CD4-positive, alpha-beta T cell treated with Interleukin-17A for 1 hour (primary cell): ENCODE data around the gene KLHL41.

Experiments used
- DNase-seq: peaks from one replicate; pipeline ENCODE4 v3.0.0-alpha.2; 2020

Gene KLHL41

GRCh38 chr2:169509298-169509885 is at the start of gene KLHL41:
Gene KLHL41, plus strand, starts transcription at chr2:169509702. Its CDS starts 77 bp downstream, at chr2:169509779.
- DNase-seq: no peak

DNA sequence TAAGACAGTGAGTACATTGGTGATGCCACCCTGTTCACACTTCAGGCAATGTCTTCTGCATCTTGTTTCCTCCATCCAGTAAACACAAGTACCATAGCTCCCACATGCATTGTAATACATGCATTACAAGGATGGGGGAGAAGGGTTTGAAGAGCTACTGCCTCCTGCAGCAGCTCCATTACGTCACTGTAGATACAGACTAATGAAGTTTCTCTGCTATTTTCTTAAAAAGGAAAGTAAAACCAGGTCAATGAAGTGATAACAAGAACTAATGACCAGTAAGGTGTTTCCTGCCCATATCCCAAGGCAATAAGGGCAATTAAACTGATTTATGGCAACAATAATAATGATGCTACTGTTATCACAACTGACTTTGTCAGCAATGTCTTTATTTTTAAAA is 48.4 kb upstream of the KLHL41 start:
- DNase-seq: no peak

DNA sequence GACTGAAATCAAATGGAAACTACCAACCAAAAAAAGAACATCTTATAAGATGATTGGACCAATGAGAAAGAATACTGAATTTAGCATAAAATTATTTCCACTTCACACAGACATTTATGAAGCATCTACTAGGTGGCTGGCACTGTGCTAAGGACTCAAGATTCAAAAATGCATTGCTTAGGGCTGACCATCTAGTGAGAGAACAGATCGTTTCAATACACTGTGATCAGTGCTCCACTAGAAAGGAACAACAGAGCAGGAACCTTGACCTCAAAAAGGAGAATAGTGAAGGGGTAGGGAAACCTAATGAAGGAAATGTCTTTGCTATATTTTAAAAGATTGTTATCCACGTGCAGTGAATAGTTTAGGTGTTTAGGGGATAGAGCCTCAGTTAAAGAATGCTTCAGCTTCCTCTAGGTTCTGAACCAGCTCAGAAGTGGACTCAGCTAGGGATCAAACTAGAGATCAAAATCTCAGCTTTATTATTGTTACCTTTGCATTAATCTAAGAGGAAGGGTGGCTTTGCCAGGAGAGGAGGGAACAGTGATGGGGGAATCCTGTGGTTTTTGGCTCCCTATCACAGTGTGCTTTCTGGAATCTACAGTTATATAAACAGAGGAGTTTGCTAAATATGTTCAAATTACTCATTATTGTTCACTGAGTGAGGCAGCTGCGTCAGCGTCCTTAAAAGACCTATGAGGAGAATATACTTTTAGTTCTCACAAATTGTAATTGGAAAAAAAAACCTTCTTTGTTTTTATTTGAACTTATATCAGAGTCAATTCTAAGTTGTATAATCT is 46.4 kb upstream of the KLHL41 start:
- DNase-seq: no peak

DNA sequence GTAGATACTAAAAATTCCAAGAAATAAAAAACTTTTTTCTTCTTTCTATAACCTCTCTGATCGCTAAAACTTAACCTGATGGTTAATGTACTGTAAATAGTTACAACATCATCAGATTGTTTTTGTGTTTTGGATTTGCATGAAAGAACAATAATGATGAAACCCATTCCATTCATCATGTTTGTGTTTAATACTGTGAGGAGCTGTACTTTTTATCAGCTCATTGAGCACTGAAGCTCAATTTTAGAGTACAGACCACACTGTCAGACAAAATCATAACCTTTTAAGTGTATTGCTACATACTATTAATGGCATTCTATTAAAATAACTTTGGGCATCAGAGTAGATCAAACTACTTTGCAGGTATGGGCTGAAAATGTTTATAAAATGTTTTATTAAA is 45.0 kb upstream of the KLHL41 start:
- DNase-seq: no peak

- DNase-seq: no peak
These were observed 44.6 kb upstream of the KLHL41 start for GRCh38 chr2:169464882-169465281.

DNA sequence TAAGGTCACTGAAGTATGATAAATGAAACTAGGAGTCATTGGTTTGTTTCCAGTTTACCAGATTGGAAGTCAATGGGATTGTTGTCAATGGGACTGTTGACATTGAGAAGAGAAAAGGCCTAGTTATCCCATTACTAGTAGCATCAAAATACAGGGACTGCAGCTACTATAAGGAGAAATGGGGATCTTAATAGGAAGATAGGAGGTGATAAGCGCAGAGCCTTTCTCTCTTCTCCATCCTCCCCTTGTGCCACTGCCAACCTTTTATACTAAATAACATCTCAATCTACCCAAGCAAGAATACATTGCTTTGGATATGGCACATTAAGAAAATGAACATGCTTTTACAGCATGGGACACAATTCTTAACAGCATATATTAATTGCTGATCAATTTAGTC is 40.7 kb upstream of the KLHL41 start:
- no peak for DNase-seq

DNA sequence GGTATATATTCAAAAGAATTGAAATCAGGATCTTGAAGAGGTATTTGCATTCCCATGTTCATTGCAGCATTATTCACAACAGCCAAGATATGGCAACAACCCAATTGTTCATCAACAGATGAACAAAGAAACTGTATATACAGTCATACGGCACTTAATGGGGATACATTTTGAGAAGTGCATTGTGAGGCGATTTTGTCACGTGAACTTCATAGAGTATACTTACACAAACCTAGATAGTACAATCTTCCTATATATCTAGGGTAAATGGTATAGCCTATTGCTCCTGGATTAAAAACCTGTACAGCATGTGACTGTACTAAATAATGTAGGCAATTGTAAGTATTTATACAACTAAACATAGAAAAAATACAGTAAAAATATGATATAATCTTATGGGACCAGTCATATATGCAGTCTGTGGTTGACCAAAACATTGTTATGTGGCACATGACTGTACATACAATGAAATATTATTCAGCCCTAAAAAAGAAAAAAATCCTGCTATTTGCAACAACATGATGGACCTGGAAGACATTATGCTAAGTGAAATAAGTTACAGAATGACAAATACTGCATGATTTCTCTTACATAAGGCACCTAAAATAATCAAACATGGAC is 39.4 kb upstream of the KLHL41 start:
- DNase-seq: no peak

- DNase-seq: no peak
These were observed 37.3 kb upstream of the KLHL41 start for GRCh38 chr2:169472249-169472648.

DNA sequence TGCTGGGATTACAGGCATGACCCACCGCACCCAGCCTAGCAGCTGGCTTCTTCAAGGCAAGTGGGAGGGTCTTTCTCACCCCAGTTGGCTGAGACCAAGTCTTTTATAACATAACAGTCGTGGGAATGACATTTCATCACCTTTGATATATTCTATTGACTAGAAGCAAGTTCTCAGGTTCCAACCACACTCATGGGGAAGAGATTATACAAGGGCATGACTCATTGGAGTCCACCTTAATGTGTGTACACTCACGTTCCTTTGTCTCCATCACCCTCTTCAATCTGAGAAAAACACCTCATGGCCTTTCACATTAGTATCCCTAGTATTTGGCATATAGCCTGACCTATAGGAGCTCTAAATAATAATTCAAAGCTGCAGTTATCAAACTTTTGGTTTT is 33.0 kb upstream of the KLHL41 start:
- DNase-seq: no peak

- no peak for DNase-seq
These were observed 31.2 kb upstream of the KLHL41 start for GRCh38 chr2:169478339-169478738.

- no peak for DNase-seq
These were observed 30.7 kb upstream of the KLHL41 start for GRCh38 chr2:169478745-169479256.

DNA sequence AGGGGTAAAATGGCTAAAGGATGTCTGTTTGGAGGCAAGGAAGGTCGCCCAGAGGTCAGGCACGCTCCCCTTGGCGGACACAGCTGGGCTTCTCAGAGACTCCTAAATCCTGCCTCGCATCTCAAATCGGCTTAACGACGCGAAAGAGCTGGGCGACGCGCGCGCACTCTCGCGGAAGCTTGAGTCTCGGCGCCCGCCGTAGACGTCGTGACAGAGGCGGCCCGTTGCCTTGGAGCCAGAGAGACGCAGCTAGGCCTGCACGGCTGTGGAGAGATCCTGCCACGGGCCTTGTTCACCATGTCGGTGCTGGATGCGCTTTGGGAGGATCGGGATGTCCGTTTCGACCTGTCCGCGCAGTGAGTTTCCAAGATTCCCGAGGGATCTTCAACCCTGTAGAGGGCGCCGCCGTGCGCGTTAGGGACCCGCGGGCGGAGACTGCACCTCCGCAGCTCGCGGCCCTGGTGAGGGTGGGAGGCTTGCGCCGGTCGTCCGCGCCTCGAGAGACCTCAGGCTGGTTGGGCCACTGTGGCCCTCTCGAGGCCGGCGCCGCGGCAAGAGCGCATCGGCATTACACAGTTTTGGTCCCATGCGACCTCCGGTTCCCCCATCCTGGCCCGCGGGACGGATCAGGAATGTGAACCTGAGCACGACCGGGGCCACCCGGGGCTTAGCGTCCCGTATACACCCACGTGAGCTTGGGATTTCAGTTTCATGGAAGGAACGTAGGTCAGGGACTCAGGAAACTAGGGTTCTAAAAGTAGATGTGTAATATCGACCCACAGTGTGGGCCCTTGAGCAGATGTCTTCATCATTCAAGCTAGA is 30.0 kb upstream of the KLHL41 start, which contains the start of gene BBS5:
Gene BBS5 (plus strand): TSS at position 238 of the 822 bp plus-strand sequence. CDS start 60 bp downstream, at position 298.
- peak; percentile 71 for DNase-seq

GRCh38 chr2:169480079-169480465 is 29.4 kb upstream of the KLHL41 start:
- DNase-seq: no peak

DNA sequence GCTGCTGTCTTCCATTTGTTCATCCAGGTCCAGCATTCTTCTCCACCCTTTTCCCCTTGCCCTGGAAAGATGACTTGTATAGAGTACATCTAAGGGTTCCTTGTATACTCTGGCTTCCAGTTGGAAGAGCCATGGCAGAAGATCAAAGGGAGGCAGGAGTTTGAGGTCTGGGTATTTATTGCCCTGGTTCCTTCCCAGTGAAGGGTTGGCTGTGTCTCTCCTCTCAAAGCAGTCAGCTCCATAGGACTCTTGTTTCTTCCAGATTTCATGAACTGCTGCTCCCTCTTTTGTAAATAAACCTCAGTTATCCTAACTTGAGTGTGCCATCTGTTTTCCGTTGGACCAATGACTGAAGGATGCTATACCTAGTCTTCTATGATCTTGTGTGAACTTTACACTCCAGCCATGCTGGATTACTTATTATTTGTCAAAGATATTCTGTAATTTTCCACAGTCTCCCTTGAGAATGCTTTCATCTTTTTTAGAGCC is 23.8 kb upstream of the KLHL41 start:
- no peak for DNase-seq

GRCh38 chr2:169486487-169486886 is 23.0 kb upstream of the KLHL41 start:
- no peak for DNase-seq

DNA sequence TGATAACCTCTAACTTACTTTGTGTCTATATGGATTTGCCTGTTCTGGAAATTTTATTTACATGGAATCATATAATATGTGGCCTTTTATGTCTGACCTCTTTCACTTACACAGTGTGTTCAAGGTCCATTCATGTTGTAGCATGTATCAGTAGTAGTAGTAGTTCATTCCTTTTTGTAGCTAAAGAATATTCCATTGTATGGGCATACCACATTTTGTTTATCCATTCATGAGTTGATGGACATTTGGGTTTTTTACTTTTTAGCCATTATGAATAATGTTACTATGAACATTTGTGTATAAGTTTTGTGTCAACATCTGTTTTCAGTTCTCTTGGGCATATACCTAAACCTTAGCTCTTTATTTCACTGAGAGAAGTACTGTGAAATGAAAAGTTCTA is 18.7 kb upstream of the KLHL41 start:
- no peak for DNase-seq

DNA sequence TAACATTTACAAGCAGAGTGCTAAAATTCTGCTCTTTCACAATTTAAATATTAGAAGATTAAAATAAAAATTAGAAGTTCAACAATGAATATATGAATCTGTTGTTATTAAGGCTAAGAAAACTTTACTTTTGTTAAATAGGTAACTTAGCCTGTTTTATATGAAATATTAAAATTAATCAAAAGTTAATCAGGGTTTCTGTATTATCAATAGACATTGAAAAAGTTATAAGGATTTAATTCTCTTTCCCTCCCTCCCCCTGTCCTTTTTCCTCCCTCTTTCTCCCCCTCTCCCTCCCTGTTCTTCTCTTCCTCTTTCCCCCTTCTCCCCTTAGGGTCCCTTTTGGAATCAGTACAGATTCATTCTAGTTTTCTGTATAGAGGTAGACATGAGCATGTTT is 18.1 kb upstream of the KLHL41 start:
- no peak for DNase-seq

GRCh38 chr2:169493360-169493759 is 16.1 kb upstream of the KLHL41 start:
- DNase-seq: no peak

DNA sequence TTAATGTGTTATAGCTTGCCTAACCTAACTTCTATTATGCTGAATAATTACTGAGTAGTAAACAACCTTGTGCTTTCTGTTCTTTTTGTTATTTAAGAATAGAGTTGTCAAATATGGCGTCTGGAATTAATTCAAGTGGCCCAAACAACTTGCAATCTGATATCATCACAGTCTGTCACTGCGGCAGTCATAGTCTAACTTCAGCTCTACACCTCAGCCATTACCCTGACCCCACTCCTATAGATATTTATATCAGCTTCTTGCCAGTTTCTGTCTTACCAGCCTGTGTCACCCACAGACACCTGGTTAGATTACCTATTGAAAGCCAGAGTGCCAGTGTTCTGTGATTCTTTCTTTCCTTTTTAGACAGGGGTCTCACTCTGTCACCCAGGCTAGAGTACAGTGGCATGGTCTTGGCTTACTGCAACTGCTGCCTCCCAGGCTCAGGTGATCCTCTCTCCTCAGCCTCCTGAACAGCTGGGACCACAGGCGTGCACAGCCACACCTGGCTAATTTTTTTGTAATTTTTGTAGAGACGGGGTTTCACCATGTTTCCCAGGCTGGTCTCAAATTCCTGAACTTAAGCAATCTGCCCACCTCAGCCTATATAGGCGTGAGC is 14.1 kb upstream of the KLHL41 start:
- no peak for DNase-seq

DNA sequence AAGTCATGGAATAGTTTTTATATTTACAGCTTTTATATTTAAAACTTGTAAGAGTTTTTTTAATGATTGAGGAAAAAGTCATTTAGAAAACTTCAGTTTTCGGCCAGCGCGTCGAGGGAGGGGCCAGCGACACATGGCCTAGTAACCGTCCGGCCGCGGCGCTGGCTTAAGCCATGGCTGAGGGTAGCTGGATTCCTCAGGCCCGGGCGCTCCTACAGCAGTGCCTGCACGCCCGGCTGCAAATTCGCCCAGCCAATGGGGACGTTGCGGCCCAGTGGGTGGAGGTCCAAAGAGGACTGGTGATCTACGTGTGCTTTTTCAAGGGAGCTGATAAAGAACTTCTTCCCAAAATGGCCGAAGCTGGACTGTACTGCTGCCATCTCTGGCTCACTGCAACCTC is 4.9 kb upstream of the KLHL41 start:
- no peak for DNase-seq

GRCh38 chr2:169507698-169508097 is 1.8 kb upstream of the KLHL41 start:
- no peak for DNase-seq

- no peak for DNase-seq
These were observed 453 bp downstream of the KLHL41 start for GRCh38 chr2:169509955-169510354.
